K562 (cell line): ENCODE measurements around the gene TPMT.

Experiments used
- NCOA2 ChIP-seq, 2 experiments: fragments of 450-650 bp; IDR thresholded peaks; 2 replicates each; pipeline ENCODE4 v1.6.1; 2018; ENCODE audit warnings: mild to moderate bottlenecking in 2 of 2, moderate library complexity in 1 of 2; ENCODE audit not compliant: partially characterized antibody in 2 of 2
- POLR2AphosphoS5 ChIP-seq: IDR thresholded peaks from 2 replicates; pipeline ENCODE4 v1.6.1; 2011; ENCODE audit warnings: mild to moderate bottlenecking, low read depth, low read length, moderate library complexity; ENCODE audit not compliant: control insufficient read depth, insufficient read depth
- ZNF274 ChIP-seq: IDR thresholded peaks from 2 replicates; pipeline ENCODE4 v1.6.1; 2011; ENCODE audit warnings: low read depth, mild to moderate bottlenecking, low read length, moderate library complexity, borderline replicate concordance

- TF ChIP-seq NCOA2 (IDR thresholded peaks at IDR 0.05; ENCODE audit: partially characterized antibody in 2 of 2) = no peak
- no peak for TF ChIP-seq ZNF274
- no peak for TF ChIP-seq POLR2AphosphoS5
Observed at GRCh38 chr6:18160911-18161310, 6.0 kb upstream of the TPMT start.
